Stimulated activated naive B cell treated with anti-CD40 and anti-IgM and Interleukin-4, amounts not matched to agents 10 μg/mL and 1 μg/mL and 100 μg/mL, for 72 hours (primary cell): ENCODE data around the gene SPTB.

Experiments used
- ATAC-seq, 2 donors: fragments of 150-1000 bp; cut with Tn5 transposase; replicated peaks; 2 replicates each; pipeline ENCODE4 v1.10.0; 2021; ENCODE audit warnings: moderate library complexity in 1 of 2
- DNase-seq: peaks from one replicate; pipeline ENCODE4 v3.0.0; 2021
- H3K27ac Mint-ChIP-seq: one replicate; pipeline ENCODE4 v1.8.0; 2022; ENCODE audit warnings: mild to moderate bottlenecking, mixed read lengths
- H3K27me3 Mint-ChIP-seq, 2 donors: one replicate each; pipeline ENCODE4 v1.8.0; 2022; ENCODE audit warnings: mixed read lengths in 2 of 2
- H3K36me3 Mint-ChIP-seq, 2 donors: one replicate each; pipeline ENCODE4 v1.8.0; 2022; ENCODE audit warnings: mixed read lengths in 2 of 2, mild to moderate bottlenecking in 1 of 2
- H3K4me1 Mint-ChIP-seq, 2 donors: one replicate each; pipeline ENCODE4 v1.8.0; 2022; ENCODE audit warnings: mixed read lengths in 2 of 2, mild to moderate bottlenecking in 1 of 2
- H3K4me3 Mint-ChIP-seq, 2 donors: one replicate each; pipeline ENCODE4 v1.8.0; 2022; ENCODE audit warnings: mild to moderate bottlenecking in 2 of 2, mixed read lengths in 2 of 2, moderate library complexity in 1 of 2
- H3K9me3 Mint-ChIP-seq, 2 donors: one replicate each; pipeline ENCODE4 v1.8.0; 2022; ENCODE audit warnings: mixed read lengths in 2 of 2, mild to moderate bottlenecking in 1 of 2

SPTB gene

DNA sequence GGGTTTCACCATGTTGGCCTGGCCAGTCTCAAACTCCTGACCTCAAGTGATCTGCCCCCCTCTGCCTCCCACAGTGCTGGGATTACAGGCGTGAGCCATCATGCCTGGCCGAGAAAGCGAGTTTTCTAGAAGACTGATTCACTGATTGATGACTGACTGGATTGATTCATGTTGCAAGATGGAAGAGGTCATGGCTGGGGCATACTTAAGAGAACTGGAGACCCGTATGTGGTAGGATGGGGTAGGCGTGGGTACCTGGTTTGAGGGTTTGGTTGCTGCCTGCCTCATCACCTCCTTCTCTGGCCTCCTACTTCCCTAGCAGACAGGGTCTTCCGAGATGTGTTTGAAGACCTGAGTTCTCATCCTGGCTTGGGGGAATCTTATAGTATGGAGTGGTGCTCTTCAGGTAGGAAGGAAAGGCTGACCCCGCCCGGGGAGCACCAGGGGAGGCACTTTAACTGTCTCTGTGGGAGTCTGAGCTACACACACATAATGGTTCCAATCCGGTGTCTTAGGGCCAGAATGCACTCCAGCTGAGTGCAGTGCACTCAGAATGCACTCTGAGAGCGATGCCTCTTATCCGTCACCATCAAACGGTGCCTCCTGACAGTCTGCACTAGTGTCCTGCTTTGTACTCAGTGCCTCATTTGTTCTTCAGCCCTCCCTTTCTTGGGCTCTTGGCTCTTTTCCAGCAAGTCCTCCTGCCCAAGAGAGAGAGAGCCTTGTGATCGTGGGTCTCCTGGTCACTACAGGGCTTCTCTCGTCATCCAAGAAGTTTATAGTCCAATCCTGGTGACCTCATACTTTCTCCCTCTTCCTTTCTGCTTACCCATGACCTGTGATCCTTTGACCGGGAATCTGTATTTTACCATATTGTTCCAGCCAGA lies 155.8 kb downstream of the SPTB start:
- H3K36me3 Mint-ChIP-seq = no peaks in the 10 kb centered on the region
- peaks cover 0 to 6% of the 10 kb centered on the region in 2 donors for H3K27me3 Mint-ChIP-seq
- no peaks in the 10 kb centered on the region for H3K9me3 Mint-ChIP-seq
- ATAC-seq (no peak), DNase-seq (no peak)
- no peak overlapping the region for H3K4me3 Mint-ChIP-seq
- H3K4me1 Mint-ChIP-seq = no peaks in the 10 kb centered on the region
- H3K27ac Mint-ChIP-seq = no peak overlapping the region

DNA sequence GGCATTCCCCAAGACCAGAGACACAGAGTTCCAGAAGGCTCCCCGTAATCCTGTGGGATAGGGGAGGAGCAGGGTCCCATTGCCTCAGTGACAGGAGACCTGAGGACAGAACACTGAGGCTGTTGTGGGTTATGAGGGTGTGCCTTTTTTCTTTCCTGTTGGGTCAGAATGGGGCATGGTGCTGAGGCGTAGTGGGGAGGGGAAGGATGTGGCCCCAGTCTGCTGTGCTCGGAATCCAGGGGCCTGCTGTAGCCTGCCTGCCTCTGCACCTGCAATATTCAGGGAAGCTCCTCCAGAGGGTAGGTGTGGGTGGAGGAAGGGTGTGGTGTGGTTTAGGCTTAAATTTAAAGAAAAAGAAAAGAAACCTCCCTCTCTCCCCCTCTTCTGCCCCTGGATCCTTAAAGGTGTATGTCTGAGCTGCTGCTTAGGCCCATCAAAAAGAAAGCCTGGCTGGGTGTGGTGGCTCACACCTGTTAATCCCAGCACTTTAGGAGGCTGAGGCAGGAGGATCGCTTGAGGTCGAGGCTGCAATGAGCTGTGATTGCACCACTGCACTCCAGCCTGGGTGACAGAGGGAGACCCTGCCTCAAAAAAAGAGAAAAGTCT lies 156.8 kb downstream of the SPTB start:
- no peak overlapping the region for H3K4me3 Mint-ChIP-seq
- DNase-seq (no peak), ATAC-seq (no peak)
- no peaks in the 10 kb centered on the region for H3K36me3 Mint-ChIP-seq
- no peak overlapping the region for H3K27ac Mint-ChIP-seq
- no peaks in the 10 kb centered on the region for H3K9me3 Mint-ChIP-seq
- no peaks in the 10 kb centered on the region for H3K4me1 Mint-ChIP-seq
- H3K27me3 Mint-ChIP-seq = peaks cover 0 to 8% of the 10 kb centered on the region in 2 donors

DNA sequence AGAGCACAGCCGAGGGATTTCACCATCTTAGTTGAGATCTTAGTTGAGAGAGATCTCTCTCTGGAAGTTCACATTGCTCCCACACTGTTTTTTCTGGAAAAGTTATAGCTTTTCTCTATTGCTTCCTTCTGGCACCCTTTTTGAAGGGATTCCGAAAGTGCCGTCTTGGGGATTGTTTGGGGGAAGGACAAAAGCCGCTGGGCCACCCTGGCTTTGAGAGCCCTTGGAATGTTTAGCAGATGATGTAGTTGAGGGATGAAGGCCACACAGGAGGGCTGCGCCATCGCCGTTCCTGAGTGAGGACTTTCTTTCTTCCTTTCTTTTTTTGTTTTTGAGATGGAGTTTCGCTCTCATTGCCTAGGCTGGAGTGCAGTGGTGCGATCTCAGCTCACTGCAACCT lies 157.8 kb downstream of the SPTB start:
- H3K36me3 Mint-ChIP-seq = no peaks in the 10 kb centered on the region
- peaks cover 0 to 3% of the 10 kb centered on the region in 2 donors for H3K4me1 Mint-ChIP-seq
- DNase-seq (no peak), ATAC-seq (no peak)
- peaks cover 0 to 8% of the 10 kb centered on the region in 2 donors for H3K27me3 Mint-ChIP-seq
- H3K9me3 Mint-ChIP-seq = no peaks in the 10 kb centered on the region
- H3K4me3 Mint-ChIP-seq = no peak overlapping the region
- no peak overlapping the region for H3K27ac Mint-ChIP-seq

DNA sequence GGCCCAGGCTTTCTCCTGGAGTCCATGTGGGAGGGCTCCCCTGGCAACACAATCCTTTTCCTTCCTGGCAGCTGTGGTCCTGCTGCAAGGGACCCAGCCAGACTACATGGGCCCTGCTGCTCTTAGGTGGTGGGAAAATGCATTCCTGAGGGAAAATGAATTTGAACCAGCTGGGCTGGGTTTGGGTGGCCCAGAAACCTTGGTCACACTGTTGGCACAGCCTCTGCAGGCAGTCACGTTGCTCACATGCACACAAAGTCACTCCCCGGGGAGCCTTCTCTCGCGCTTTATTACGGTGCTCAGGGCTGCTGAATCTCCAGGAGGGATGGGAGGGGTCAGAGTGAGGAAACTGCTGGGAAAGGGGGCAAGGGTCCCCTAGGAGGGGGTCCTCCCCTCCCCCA lies 158.3 kb downstream of the SPTB start:
- Mint-ChIP-seq H3K4me1 (peaks cover 0 to 7% of the 10 kb centered on the region in 2 donors), H3K9me3 (no peaks in the 10 kb centered on the region), H3K4me3 (no peak overlapping the region), H3K27me3 (peaks cover 0 to 13% of the 10 kb centered on the region in 2 donors), H3K27ac (no peak overlapping the region), H3K36me3 (no peaks in the 10 kb centered on the region)
- DNase-seq (no peak), ATAC-seq (no peak)

DNA sequence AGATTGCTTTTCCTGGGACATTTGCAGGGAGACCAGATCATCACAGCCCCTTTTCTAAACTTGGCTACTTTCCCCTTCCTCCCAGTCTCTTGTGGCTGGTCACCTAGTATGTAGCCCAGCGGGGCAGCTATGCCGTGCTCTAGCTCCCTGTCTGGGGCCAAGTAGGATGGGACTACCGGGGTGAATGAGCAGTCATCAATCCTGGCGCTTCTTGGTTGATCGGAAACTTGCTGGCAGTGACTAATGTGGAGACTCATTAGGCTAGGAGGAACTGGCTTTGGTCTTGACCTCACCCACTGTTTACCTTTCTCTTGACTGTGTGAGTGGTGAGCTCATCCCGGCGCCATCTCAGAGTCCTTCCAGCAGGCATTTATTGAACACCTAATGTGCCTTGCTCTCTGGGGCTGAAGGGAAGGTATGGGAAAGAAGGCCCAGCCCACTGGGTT lies 159.6 kb downstream of the SPTB start:
- peaks cover 0 to under 1% of the 10 kb centered on the region in 2 donors for H3K9me3 Mint-ChIP-seq
- no peak for DNase-seq
- peaks cover 0 to 7% of the 10 kb centered on the region in 2 donors for H3K4me1 Mint-ChIP-seq
- ATAC-seq = no peak
- no peak overlapping the region for H3K27ac Mint-ChIP-seq
- H3K4me3 Mint-ChIP-seq = no peak overlapping the region
- H3K27me3 Mint-ChIP-seq = peaks cover under 1 to 15% of the 10 kb centered on the region in 2 donors
- H3K36me3 Mint-ChIP-seq = no peaks in the 10 kb centered on the region

DNA sequence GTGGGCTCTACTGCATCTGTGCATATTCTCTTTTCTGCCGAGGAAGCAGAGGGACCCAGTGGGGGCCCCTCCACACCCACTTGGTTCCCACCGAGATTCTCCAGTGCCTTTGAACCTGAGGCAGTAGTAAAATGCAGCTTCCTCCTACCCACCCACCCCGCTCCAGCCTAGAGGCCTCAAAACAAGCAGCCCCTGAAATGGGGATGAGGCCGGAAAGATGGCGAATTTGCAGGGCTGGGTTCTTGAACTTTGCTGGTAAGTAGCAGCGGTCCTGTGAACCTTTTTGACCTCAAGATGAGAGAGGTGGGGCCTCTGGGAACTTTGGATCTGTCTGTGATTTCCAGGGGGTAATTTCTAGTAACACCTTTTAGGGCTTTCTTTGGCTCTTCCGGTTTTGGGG lies 160.1 kb downstream of the SPTB start:
- H3K9me3 Mint-ChIP-seq = peaks cover 4 to 5% of the 10 kb centered on the region in 2 donors
- H3K4me3 Mint-ChIP-seq = no peak overlapping the region
- H3K4me1 Mint-ChIP-seq = peaks cover 0 to 7% of the 10 kb centered on the region in 2 donors
- peaks cover 1 to 3% of the 10 kb centered on the region in 2 donors for H3K36me3 Mint-ChIP-seq
- H3K27me3 Mint-ChIP-seq = peaks cover 6 to 20% of the 10 kb centered on the region in 2 donors
- no peak overlapping the region for H3K27ac Mint-ChIP-seq
- DNase-seq (no peak), ATAC-seq (no peak)

DNA sequence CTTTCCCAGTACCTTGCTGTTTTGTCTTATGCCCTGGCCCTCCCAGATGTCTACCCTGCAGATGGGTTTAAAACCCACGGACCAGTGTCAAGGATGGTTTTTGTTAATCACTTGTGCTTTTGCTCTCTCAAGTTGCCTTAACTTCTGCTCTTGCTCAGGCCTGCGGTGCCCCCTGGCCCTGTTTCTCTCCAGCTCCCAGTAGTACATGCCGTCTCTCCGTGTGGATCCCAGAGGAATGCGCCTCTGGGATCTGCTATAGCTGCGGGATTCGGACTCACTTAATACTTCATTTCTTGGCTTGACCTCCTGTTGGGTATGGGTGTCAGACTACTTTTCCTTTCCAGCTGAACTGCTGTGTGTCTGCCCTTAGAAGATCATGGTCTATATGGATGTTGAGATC lies 160.9 kb downstream of the SPTB start:
- Mint-ChIP-seq H3K36me3 (peaks cover 7 to 8% of the 10 kb centered on the region in 2 donors), H3K4me1 (peaks cover 0 to 7% of the 10 kb centered on the region in 2 donors), H3K9me3 (peaks cover 10 to 13% of the 10 kb centered on the region in 2 donors), H3K27ac (no peak overlapping the region), H3K27me3 (peaks cover 15 to 26% of the 10 kb centered on the region in 2 donors), H3K4me3 (no peak overlapping the region)
- ATAC-seq (no peak), DNase-seq (no peak)

DNA sequence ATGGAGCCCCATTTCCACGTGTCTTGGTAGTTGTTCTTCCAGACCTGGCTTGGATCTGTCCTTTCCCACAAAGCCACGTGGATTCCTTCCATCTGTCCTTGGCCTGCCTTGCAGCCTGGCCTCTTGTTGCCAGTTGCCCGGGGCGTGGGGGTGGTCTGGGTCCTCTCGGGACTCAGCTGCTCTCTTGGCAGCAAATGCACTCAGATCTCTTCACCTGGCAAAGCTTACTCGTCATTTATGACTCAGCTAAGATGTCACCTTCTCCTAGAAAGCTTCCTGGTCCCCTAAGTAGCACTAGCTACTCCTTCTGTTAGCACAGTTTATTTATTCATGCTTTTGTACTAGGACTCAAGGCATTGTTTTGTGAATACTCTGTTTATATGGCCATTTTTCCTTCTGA lies 161.8 kb downstream of the SPTB start:
- H3K4me3 Mint-ChIP-seq = no peak overlapping the region
- no peak for DNase-seq
- peaks cover 0 to 7% of the 10 kb centered on the region in 2 donors for H3K4me1 Mint-ChIP-seq
- H3K36me3 Mint-ChIP-seq = peaks cover 7 to 11% of the 10 kb centered on the region in 2 donors
- no peak overlapping the region for H3K27ac Mint-ChIP-seq
- no peak for ATAC-seq
- peaks cover 14 to 16% of the 10 kb centered on the region in 2 donors for H3K9me3 Mint-ChIP-seq
- H3K27me3 Mint-ChIP-seq = peaks cover 20 to 26% of the 10 kb centered on the region in 2 donors

DNA sequence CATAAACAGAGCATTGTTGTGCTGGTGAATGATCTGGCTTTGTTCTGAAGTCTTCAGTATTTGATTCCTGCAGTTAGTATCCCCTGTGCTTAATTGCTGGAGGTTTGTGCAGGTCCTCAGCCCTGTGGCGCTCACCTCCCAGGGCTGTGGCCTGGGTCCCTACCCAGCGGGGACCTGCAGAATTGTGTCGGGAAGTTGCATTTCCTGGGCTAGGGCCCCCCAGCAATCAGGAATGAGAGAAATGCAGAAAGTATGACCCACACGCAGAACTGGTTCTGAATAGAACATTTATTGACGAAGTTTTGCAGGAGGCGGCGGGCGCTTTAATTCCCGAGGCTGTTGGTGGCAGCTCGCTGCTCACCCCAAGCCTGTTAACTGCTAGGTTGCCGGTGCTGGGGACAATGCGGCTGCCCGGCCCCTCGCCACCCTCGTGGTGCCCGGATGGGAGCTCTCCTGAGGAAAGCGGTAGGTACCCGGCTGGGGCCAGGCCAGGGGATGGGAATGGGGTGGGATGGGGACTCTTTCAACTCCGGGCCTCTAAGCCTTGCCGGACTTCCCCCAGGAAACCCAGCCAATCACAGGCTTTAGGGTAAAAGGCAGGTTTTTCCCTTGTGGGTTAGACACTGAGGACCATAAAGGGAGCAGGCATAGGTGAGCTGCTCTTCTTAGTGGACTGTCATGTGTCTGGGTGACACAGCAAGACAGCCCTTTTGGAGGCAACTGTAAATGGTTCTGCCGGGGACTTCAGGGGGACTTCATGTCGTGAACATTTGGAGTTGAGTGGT lies 163.9 kb downstream of the SPTB start:
- peaks cover 0 to 7% of the 10 kb centered on the region in 2 donors for H3K4me1 Mint-ChIP-seq
- peaks cover 11 to 14% of the 10 kb centered on the region in 2 donors for H3K36me3 Mint-ChIP-seq
- DNase-seq (no peak), ATAC-seq (no peak)
- no peak overlapping the region for H3K27ac Mint-ChIP-seq
- H3K9me3 Mint-ChIP-seq = peaks cover 19 to 21% of the 10 kb centered on the region in 2 donors
- peaks cover 25 to 29% of the 10 kb centered on the region in 2 donors for H3K27me3 Mint-ChIP-seq
- H3K4me3 Mint-ChIP-seq = no peak overlapping the region

DNA sequence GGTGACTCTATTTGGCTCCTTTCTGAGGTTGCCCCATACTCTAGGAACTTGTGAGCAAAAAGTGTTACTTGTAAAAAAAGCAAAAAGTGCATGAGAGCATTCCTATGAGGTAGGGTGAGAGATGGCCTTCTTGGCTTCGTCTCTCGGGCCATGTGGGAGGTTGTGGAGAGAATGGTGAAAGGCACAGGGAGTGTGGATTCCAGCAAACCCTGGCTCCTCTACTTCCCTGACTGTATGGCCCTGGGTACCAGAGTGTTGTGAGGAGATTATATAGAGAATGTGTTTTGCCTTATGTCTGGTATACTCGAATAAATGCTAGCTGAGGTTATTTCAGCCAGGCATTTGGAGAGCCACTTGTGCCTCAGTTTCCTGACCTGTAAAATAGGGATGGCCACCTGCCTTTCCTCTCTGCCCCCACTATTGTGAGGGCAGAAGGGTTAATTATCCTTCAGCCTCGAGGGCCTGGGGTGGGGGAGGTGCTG lies 164.5 kb downstream of the SPTB start:
- peaks cover 0 to 7% of the 10 kb centered on the region in 2 donors for H3K4me1 Mint-ChIP-seq
- no peak overlapping the region for H3K4me3 Mint-ChIP-seq
- peaks cover 19 to 21% of the 10 kb centered on the region in 2 donors for H3K9me3 Mint-ChIP-seq
- DNase-seq = no peak
- H3K27ac Mint-ChIP-seq = no peak overlapping the region
- ATAC-seq = no peak
- peaks cover 11 to 14% of the 10 kb centered on the region in 2 donors for H3K36me3 Mint-ChIP-seq
- peaks cover 25 to 30% of the 10 kb centered on the region in 2 donors for H3K27me3 Mint-ChIP-seq

DNA sequence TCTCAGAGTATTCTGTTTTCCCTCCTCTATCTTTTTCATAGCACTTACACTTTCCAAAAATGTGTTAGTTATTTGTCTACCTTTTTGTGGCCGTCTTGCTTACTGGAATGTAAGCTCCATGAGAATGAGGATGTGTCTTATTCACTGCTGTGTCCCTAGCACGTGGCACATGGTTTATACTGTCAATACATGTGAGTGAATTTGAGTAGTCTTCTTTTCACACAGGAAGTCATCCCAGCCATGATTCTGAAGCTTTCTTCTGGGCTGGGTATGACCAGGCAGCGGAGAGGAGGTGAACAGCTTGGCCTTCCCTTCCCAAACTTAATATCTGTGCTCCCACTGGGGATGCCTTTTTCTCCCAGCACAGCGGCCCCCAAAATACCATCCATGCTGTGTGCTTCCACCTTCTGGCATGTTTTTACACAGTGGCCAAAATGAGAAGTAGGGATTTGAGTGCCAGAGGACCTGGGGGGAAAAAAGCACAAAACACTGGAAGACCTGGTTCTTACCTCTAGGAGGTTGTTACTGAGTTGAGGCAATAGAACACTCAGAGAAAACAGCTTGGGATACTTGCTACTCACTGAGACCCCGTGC lies 165.2 kb downstream of the SPTB start:
- H3K4me1 Mint-ChIP-seq = peaks cover under 1 to 8% of the 10 kb centered on the region in 2 donors
- no peak for DNase-seq
- peaks cover 25 to 34% of the 10 kb centered on the region in 2 donors for H3K27me3 Mint-ChIP-seq
- ATAC-seq = no peak
- H3K9me3 Mint-ChIP-seq = peaks cover 19 to 21% of the 10 kb centered on the region in 2 donors
- H3K27ac Mint-ChIP-seq = no peak overlapping the region
- H3K36me3 Mint-ChIP-seq = peaks cover 11 to 14% of the 10 kb centered on the region in 2 donors
- no peak overlapping the region for H3K4me3 Mint-ChIP-seq

DNA sequence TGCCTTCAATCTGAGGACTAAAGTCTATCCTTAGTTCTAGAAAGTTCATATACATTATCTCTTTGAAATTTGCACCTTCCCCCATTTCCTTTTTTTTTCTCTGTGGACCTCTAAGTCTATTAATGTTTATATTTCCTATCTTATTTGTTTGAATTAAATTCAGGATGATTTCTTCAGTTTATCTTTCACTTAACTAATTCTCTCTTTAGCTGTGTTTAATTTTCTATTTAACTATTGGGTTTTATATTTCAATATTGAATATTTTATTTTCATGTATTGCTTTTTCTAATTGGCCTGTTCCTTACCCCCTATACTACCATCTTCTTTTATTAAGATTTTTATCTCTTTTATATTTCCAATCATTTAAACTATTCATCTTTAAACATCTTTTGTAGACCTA lies 166.0 kb downstream of the SPTB start:
- no peak for ATAC-seq
- Mint-ChIP-seq H3K4me1 (peaks cover 9 to 16% of the 10 kb centered on the region in 2 donors), H3K36me3 (peaks cover 11 to 14% of the 10 kb centered on the region in 2 donors)

DNA sequence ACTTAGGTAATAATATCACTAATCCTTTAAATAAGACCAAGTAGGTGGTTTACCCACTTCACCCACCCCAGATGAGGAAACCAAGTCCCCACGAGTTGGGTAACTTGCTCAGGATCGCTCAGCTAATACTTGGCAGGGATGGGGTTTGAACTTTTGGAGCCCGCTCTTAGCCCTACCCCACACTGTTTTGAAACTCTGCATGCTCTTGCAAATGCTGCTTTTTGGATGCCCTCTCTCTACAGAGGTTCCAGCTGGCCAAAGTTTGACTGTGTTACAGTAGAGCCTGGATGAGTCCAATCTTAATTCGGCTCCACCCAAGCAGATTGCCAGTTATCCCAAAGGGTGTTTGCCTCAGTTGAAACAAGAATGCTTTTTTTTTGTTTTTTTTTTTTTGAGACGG lies 168.7 kb downstream of the SPTB start:
- Mint-ChIP-seq H3K9me3 (peaks cover 19 to 21% of the 10 kb centered on the region in 2 donors), H3K36me3 (peaks cover 11 to 14% of the 10 kb centered on the region in 2 donors), H3K4me1 (peaks cover 15 to 18% of the 10 kb centered on the region in 2 donors), H3K4me3 (no peak overlapping the region), H3K27me3 (peaks cover 43 to 44% of the 10 kb centered on the region in 2 donors), H3K27ac (no peak overlapping the region)
- no peak for DNase-seq
- ATAC-seq = no peak

More for the DNA sequence above, 166.0 kb downstream of the SPTB start:
- DNase-seq = no peak
- Mint-ChIP-seq H3K4me3 (no peak overlapping the region), H3K9me3 (peaks cover 19 to 21% of the 10 kb centered on the region in 2 donors), H3K27me3 (peaks cover 33 to 39% of the 10 kb centered on the region in 2 donors), H3K27ac (no peak overlapping the region)
